GM18870 (cell line): Measurements from ENCODE around the gene TTLL7.

Experiments
- ATAC-seq: cut with Tn5 transposase; IDR thresholded peaks from one replicate; pipeline ENCODE4 v1.9.1; 2021; ENCODE audit warnings: moderate library complexity; ENCODE audit not compliant: unreplicated experiment

TTLL7 gene

GRCh38 chr1:83832194-83832593 lies 166.7 kb downstream of the TTLL7 start:
- ATAC-seq = no peak

- ATAC-seq = no peak
Measured at GRCh38 chr1:83829106-83829505, 169.8 kb downstream of the TTLL7 start.

- no peak for ATAC-seq
Measured at GRCh38 chr1:83828456-83828855, 170.5 kb downstream of the TTLL7 start.

GRCh38 chr1:83827741-83828140 lies 171.2 kb downstream of the TTLL7 start:
- ATAC-seq = no peak

- no peak for ATAC-seq
Measured at GRCh38 chr1:83822208-83822607, 176.7 kb downstream of the TTLL7 start.

- no peak for ATAC-seq
Measured at GRCh38 chr1:83819436-83819835, 179.5 kb downstream of the TTLL7 start.

- no peak for ATAC-seq
Measured at GRCh38 chr1:83818916-83819315, 180.0 kb downstream of the TTLL7 start.

GRCh38 chr1:83816836-83817235 lies 182.1 kb downstream of the TTLL7 start:
- ATAC-seq = no peak

GRCh38 chr1:83815330-83815729 lies 183.6 kb downstream of the TTLL7 start:
- ATAC-seq = no peak
